ENCODE measurements around the gene PPM1J. TPM values are rescaled to one million over a fixed set of nuclear protein-coding genes. Genes with fewer than 3 reads are reported as not detected.

PPM1J gene
- total and polyA plus RNA-seq, 2 experiments from 2014 or later: 0.54 to 1.5 TPM

- Histone ChIP-seq H3K4me2 (ENCODE audit: unreplicated experiment) (peak overlapping the region; percentile 98), H3K79me2 (ENCODE audit: insufficient read depth) (peaks cover 27% of the 10 kb centered on the region), H3K9me3 (ENCODE audit: low read depth) (no peaks in the 10 kb centered on the region), H3K4me1 (ENCODE audit: insufficient read depth) (peaks cover 13% of the 10 kb centered on the region), H3K4me3 (peak overlapping the region; percentile 84), H3K27ac (peak overlapping the region; percentile 74), H3K9me2 (ENCODE audit: insufficient read depth) (no peaks in the 10 kb centered on the region), H3F3A (ENCODE audit: insufficient read depth) (peaks cover 37% of the 10 kb centered on the region), H2AFZ (peak overlapping the region; percentile 90), H4K20me1 (ENCODE audit: insufficient read depth) (no peaks in the 10 kb centered on the region), H3K9ac (peak overlapping the region; percentile 91), H3K36me3 (ENCODE audit: low read depth) (peaks cover 32% of the 10 kb centered on the region), H3K27me3 (replicated peaks; ENCODE audit: insufficient read depth) (no peaks in the 10 kb centered on the region)
- WGBS, 2 experiments (ENCODE audit: low coverage in 1 of 2, low lambda C conversion rate in 2 of 2, missing lambda C conversion rate in 2 of 2): 1 to 2% methylated on average over 18 of the region's 18 CpGs
- TF ChIP-seq EZH2phosphoT487 (IDR thresholded peaks at IDR 0.05; ENCODE audit: insufficient read depth, low read depth) (no peak), EZH2 (IDR thresholded peaks at IDR 0.05; ENCODE audit: insufficient read depth, poor library complexity, severe bottlenecking) (no peak)
- peak; percentile 82 for DNase-seq
- in situ Hi-C loops (cut with MboI): no loop called here
Measured at GRCh38 chr1:112673592-112674439, 41.3 kb downstream of the PPM1J start.

DNA sequence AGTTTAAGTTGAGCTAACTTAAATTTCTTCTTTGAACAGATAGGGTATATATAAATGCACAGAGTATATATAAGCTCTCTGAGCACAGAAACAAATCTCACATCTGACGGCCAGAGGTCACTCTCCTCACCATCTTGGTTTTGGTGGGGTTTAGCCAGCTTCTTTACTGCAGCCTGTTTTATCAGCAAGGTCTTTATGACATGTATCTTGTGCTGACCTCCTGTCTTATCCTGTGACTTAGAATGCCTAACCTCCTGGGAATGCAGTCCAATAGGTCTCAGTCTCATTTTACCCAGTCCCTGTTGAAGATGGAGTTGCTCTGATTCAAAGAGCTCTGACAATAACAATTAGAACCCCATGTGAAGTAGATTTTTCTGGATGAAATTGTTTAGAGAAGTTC is 42.3 kb downstream of the PPM1J start:
- in situ Hi-C loops (cut with MboI): no loop called here
- Histone ChIP-seq H3K4me3 (no peak overlapping the region), H3K79me2 (ENCODE audit: insufficient read depth) (peaks cover 21% of the 10 kb centered on the region), H3K4me2 (ENCODE audit: unreplicated experiment) (no peak overlapping the region), H3K27ac (peak overlapping the region; percentile 74), H2AFZ (no peak overlapping the region), H3K27me3 (replicated peaks; ENCODE audit: insufficient read depth) (no peaks in the 10 kb centered on the region), H4K20me1 (ENCODE audit: insufficient read depth) (no peaks in the 10 kb centered on the region), H3K9me3 (ENCODE audit: low read depth) (no peaks in the 10 kb centered on the region), H3K9ac (peak overlapping the region; percentile 91; the same call in 1 of the 2 replicates), H3K9me2 (ENCODE audit: insufficient read depth) (no peaks in the 10 kb centered on the region), H3K36me3 (ENCODE audit: low read depth) (peaks cover 34% of the 10 kb centered on the region), H3K4me1 (ENCODE audit: insufficient read depth) (peaks cover 13% of the 10 kb centered on the region), H3F3A (ENCODE audit: insufficient read depth) (peaks cover 44% of the 10 kb centered on the region)
- 97 to 100% methylated on average over 1 of the region's 1 CpG for WGBS, 2 experiments (ENCODE audit: low coverage in 1 of 2, low lambda C conversion rate in 2 of 2, missing lambda C conversion rate in 2 of 2)
- TF ChIP-seq EZH2 (IDR thresholded peaks at IDR 0.05; ENCODE audit: insufficient read depth, poor library complexity, severe bottlenecking): no peak
- TF ChIP-seq EZH2phosphoT487 (IDR thresholded peaks at IDR 0.05; ENCODE audit: insufficient read depth, low read depth): no peak
- no peak for DNase-seq

DNA sequence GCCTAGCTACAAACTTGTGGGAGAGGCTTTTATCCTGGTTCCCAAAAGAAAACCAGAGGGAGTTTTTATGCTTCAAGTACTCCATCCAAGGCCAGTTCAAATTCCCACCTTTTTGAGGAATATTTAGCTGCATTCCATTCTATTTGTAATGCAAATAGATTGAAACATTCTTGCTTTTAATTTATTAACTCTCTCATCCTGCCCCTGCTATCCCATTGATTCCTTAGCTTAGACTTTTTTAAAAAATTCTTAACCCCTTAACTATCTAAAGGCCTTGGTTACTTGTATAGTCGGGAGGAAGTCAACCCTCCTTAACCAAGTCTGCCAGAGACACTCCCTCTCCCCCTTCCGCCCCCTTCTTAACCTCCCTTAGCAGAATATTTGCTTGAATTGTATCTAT is 43.1 kb downstream of the PPM1J start:
- peaks cover 19% of the 10 kb centered on the region for H3K79me2 ChIP-seq (ENCODE audit: insufficient read depth)
- no peak for TF ChIP-seq EZH2phosphoT487 (IDR thresholded peaks at IDR 0.05; ENCODE audit: insufficient read depth, low read depth)
- no peak for TF ChIP-seq EZH2 (IDR thresholded peaks at IDR 0.05; ENCODE audit: insufficient read depth, poor library complexity, severe bottlenecking)
- no peak overlapping the region for H3K27ac ChIP-seq
- H3K36me3 ChIP-seq (ENCODE audit: low read depth): peaks cover 41% of the 10 kb centered on the region
- H3K9me2 ChIP-seq (ENCODE audit: insufficient read depth): no peaks in the 10 kb centered on the region
- H3K4me3 ChIP-seq: no peak overlapping the region
- peaks cover 13% of the 10 kb centered on the region for H3K4me1 ChIP-seq (ENCODE audit: insufficient read depth)
- H3K9me3 ChIP-seq (ENCODE audit: low read depth): no peaks in the 10 kb centered on the region
- no peaks in the 10 kb centered on the region for H3K27me3 ChIP-seq (replicated peaks; ENCODE audit: insufficient read depth)
- in situ Hi-C loops (cut with MboI): no loop called here
- no peak for DNase-seq
- H4K20me1 ChIP-seq (ENCODE audit: insufficient read depth): no peaks in the 10 kb centered on the region
- H3F3A ChIP-seq (ENCODE audit: insufficient read depth): peaks cover 45% of the 10 kb centered on the region
- no peak overlapping the region for H3K9ac ChIP-seq
- no peak overlapping the region for H2AFZ ChIP-seq
- no peak overlapping the region for H3K4me2 ChIP-seq (ENCODE audit: unreplicated experiment)
- WGBS, 2 experiments (ENCODE audit: low coverage in 1 of 2, low lambda C conversion rate in 2 of 2, missing lambda C conversion rate in 2 of 2): 38 to 47% methylated on average over 2 of the region's 2 CpGs

DNA sequence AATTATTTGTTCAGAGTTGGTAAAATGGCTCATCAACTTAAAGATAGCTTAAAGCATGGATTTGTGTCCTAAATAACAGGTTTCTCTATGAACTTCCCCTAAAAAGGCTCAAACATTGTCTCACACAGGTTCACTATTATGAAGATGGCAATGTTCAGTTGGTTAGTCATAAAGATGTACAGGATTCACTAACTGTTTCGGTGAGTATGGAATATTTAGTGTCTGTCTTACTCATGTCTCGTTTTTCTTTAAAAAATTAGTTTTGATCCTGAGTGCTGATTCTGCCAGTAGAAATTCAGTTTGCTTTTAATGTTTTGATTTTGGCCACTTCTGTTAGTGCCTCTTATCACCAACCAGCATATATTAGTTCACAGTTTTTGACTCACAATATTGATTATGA is 48.2 kb downstream of the PPM1J start:
- H3K36me3 ChIP-seq (ENCODE audit: low read depth): peaks cover 72% of the 10 kb centered on the region
- WGBS, 2 experiments (ENCODE audit: low coverage in 1 of 2, low lambda C conversion rate in 2 of 2, missing lambda C conversion rate in 2 of 2): 94% methylated on average over 2 of the region's 2 CpGs
- peaks cover 32% of the 10 kb centered on the region for H3F3A ChIP-seq (ENCODE audit: insufficient read depth)
- no peak overlapping the region for H2AFZ ChIP-seq
- H3K4me3 ChIP-seq: no peak overlapping the region
- in situ Hi-C loops (cut with MboI): no loop called here
- no peaks in the 10 kb centered on the region for H3K27me3 ChIP-seq (replicated peaks; ENCODE audit: insufficient read depth)
- no peaks in the 10 kb centered on the region for H3K9me3 ChIP-seq (ENCODE audit: low read depth)
- H4K20me1 ChIP-seq (ENCODE audit: insufficient read depth): no peaks in the 10 kb centered on the region
- TF ChIP-seq EZH2phosphoT487 (IDR thresholded peaks at IDR 0.05; ENCODE audit: insufficient read depth, low read depth) (no peak), EZH2 (IDR thresholded peaks at IDR 0.05; ENCODE audit: insufficient read depth, poor library complexity, severe bottlenecking) (no peak)
- DNase-seq: no peak
- H3K4me2 ChIP-seq (ENCODE audit: unreplicated experiment): no peak overlapping the region
- no peak overlapping the region for H3K9ac ChIP-seq
- no peaks in the 10 kb centered on the region for H3K4me1 ChIP-seq (ENCODE audit: insufficient read depth)
- H3K9me2 ChIP-seq (ENCODE audit: insufficient read depth): no peaks in the 10 kb centered on the region
- H3K27ac ChIP-seq: no peak overlapping the region
- peaks cover 18% of the 10 kb centered on the region; the same call in 1 of the 2 replicates for H3K79me2 ChIP-seq (ENCODE audit: insufficient read depth)
